GM19372 (cell line): ENCODE results near the gene TCEANC2.
"Not testable (repeated sequence)": the region's sequence is repeated elsewhere in the genome, so short reads cannot be mapped to it uniquely, and the experiment has no call there.

Experiments used
- ATAC-seq: cut with Tn5 transposase; IDR thresholded peaks from one replicate; pipeline ENCODE4 v1.9.1; 2021; ENCODE audit warnings: mild to moderate bottlenecking, low read depth, moderate library complexity; ENCODE audit not compliant: unreplicated experiment

The TCEANC2 gene

GRCh38 chr1:54024811-54025210 lies 28.6 kb upstream of the TCEANC2 start:
- not testable (repeated sequence) for ATAC-seq

GRCh38 chr1:54027848-54028247 lies 25.6 kb upstream of the TCEANC2 start:
- no peak for ATAC-seq

GRCh38 chr1:54028306-54029251 lies 24.8 kb upstream of the TCEANC2 start:
- no peak for ATAC-seq

- ATAC-seq, result no peak
Observed at GRCh38 chr1:54037476-54037875, 15.9 kb upstream of the TCEANC2 start.

- ATAC-seq, result no peak
Observed at GRCh38 chr1:54041806-54042205, 11.6 kb upstream of the TCEANC2 start.

GRCh38 chr1:54045496-54045895 lies 7.9 kb upstream of the TCEANC2 start:
- no peak for ATAC-seq

GRCh38 chr1:54046671-54047383 lies 6.6 kb upstream of the TCEANC2 start:
- ATAC-seq, result no peak

GRCh38 chr1:54047384-54048305 lies 5.8 kb upstream of the TCEANC2 start:
- peak; percentile 52 for ATAC-seq

- ATAC-seq, result not testable (repeated sequence)
Observed at GRCh38 chr1:54050435-54050834, 3.0 kb upstream of the TCEANC2 start.

GRCh38 chr1:54051933-54052430 lies 1.4 kb upstream of the TCEANC2 start:
- no peak for ATAC-seq

GRCh38 chr1:54052431-54052933 lies 926 bp upstream of the TCEANC2 start:
- ATAC-seq, result peak; percentile 6

GRCh38 chr1:54053745-54054437 lies 483 bp downstream of the TCEANC2 start:
- no peak for ATAC-seq

GRCh38 chr1:54054438-54054749 lies 986 bp downstream of the TCEANC2 start:
- ATAC-seq, result no peak

GRCh38 chr1:54064299-54064698 lies 10.9 kb downstream of the TCEANC2 start:
- ATAC-seq, result no peak

- ATAC-seq, result no peak
Observed at GRCh38 chr1:54069791-54070170, 16.4 kb downstream of the TCEANC2 start.

GRCh38 chr1:54070171-54070837 lies 16.9 kb downstream of the TCEANC2 start:
- ATAC-seq, result peak; percentile 59

- ATAC-seq, result no peak
Observed at GRCh38 chr1:54077359-54077758, 24.0 kb downstream of the TCEANC2 start.

- ATAC-seq, result no peak
Observed at GRCh38 chr1:54080598-54081049, 27.2 kb downstream of the TCEANC2 start.
